ENCODE measurements around the gene TSPAN16. TPM values are rescaled to one million over a fixed set of nuclear protein-coding genes. Genes with fewer than 3 reads are reported as not detected.

The TSPAN16 gene
- total RNA-seq, 1 donor from 2014 or later = not detected

- Histone ChIP-seq H3K27me3 (ENCODE audit: insufficient read depth, low read length) (peaks cover 5% of the 10 kb centered on the region), H3K27ac (ENCODE audit: low read depth, low read length) (no peak overlapping the region), H3K9ac (ENCODE audit: low read length) (no peak overlapping the region), H3K4me2 (ENCODE audit: low read length) (no peak overlapping the region), H3K36me3 (ENCODE audit: insufficient read depth, low read length) (no peaks in the 10 kb centered on the region), H4K20me1 (ENCODE audit: insufficient read depth, low read length) (no peaks in the 10 kb centered on the region), H3K9me3 (ENCODE audit: insufficient read depth, low read depth, low read length) (no peaks in the 10 kb centered on the region), H3K4me3 (ENCODE audit: insufficient read depth, low read depth, low read length) (no peak overlapping the region), H3K4me1 (ENCODE audit: insufficient read depth, low read length) (no peaks in the 10 kb centered on the region), H2AFZ (ENCODE audit: low read depth, low read length) (no peak overlapping the region), H3K79me2 (ENCODE audit: insufficient read depth, low read length) (no peaks in the 10 kb centered on the region)
- DNase-seq (ENCODE audit: low read depth) (no peak), FAIRE-seq (no peak)
- H3K27ac Mint-ChIP-seq (ENCODE audit: unreplicated experiment) = no peak overlapping the region
- H3K36me3 Mint-ChIP-seq (ENCODE audit: low read depth, unreplicated experiment) = no peaks in the 10 kb centered on the region
- peaks cover 2% of the 10 kb centered on the region for H3K9me3 Mint-ChIP-seq (ENCODE audit: unreplicated experiment)
- H3K27me3 Mint-ChIP-seq (ENCODE audit: low read depth, unreplicated experiment) = peaks cover 6% of the 10 kb centered on the region
- no peak overlapping the region for H3K4me3 Mint-ChIP-seq (ENCODE audit: unreplicated experiment)
- no peaks in the 10 kb centered on the region for H3K4me1 Mint-ChIP-seq (ENCODE audit: low read depth, unreplicated experiment)
- TF ChIP-seq CTCF (IDR thresholded peaks at IDR 0.05; ENCODE audit: insufficient read depth, low read depth, low read length) = no peak
- no peak for TF ChIP-seq EZH2 (IDR thresholded peaks at IDR 0.05; ENCODE audit: insufficient read depth, low read length)
Measured at GRCh38 chr19:11278670-11279069, 17.3 kb upstream of the TSPAN16 start.

GRCh38 chr19:11279505-11280236, 16.3 kb upstream of the TSPAN16 start:
- Histone ChIP-seq H3K4me2 (ENCODE audit: low read length) (no peak overlapping the region), H2AFZ (ENCODE audit: low read depth, low read length) (no peak overlapping the region), H3K9ac (ENCODE audit: low read length) (no peak overlapping the region), H3K27me3 (ENCODE audit: insufficient read depth, low read length) (peaks cover 5% of the 10 kb centered on the region), H3K4me3 (ENCODE audit: insufficient read depth, low read depth, low read length) (no peak overlapping the region), H3K4me1 (ENCODE audit: insufficient read depth, low read length) (no peaks in the 10 kb centered on the region), H3K36me3 (ENCODE audit: insufficient read depth, low read length) (no peaks in the 10 kb centered on the region), H3K79me2 (ENCODE audit: insufficient read depth, low read length) (no peaks in the 10 kb centered on the region), H4K20me1 (ENCODE audit: insufficient read depth, low read length) (no peaks in the 10 kb centered on the region), H3K27ac (ENCODE audit: low read depth, low read length) (no peak overlapping the region), H3K9me3 (ENCODE audit: insufficient read depth, low read depth, low read length) (no peaks in the 10 kb centered on the region)
- Mint-ChIP-seq H3K27me3 (ENCODE audit: low read depth, unreplicated experiment) (peaks cover 6% of the 10 kb centered on the region), H3K27ac (ENCODE audit: unreplicated experiment) (no peak overlapping the region), H3K36me3 (ENCODE audit: low read depth, unreplicated experiment) (no peaks in the 10 kb centered on the region), H3K4me3 (ENCODE audit: unreplicated experiment) (no peak overlapping the region), H3K4me1 (ENCODE audit: low read depth, unreplicated experiment) (no peaks in the 10 kb centered on the region), H3K9me3 (ENCODE audit: unreplicated experiment) (peaks cover 2% of the 10 kb centered on the region)
- no peak for TF ChIP-seq CTCF (IDR thresholded peaks at IDR 0.05; ENCODE audit: insufficient read depth, low read depth, low read length)
- TF ChIP-seq EZH2 (IDR thresholded peaks at IDR 0.05; ENCODE audit: insufficient read depth, low read length) = no peak
- FAIRE-seq = no peak
- DNase-seq (ENCODE audit: low read depth) = no peak

GRCh38 chr19:11281356-11282049, 14.5 kb upstream of the TSPAN16 start:
- H3K79me2 ChIP-seq (ENCODE audit: insufficient read depth, low read length) = no peaks in the 10 kb centered on the region
- no peak for DNase-seq (ENCODE audit: low read depth)
- H3K4me3 Mint-ChIP-seq (ENCODE audit: unreplicated experiment) = no peak overlapping the region
- H3K9me3 ChIP-seq (ENCODE audit: insufficient read depth, low read depth, low read length) = no peaks in the 10 kb centered on the region
- H3K27me3 Mint-ChIP-seq (ENCODE audit: low read depth, unreplicated experiment) = peaks cover 6% of the 10 kb centered on the region
- H3K27ac ChIP-seq (ENCODE audit: low read depth, low read length) = no peak overlapping the region
- H3K27me3 ChIP-seq (ENCODE audit: insufficient read depth, low read length) = peaks cover 5% of the 10 kb centered on the region
- no peak for TF ChIP-seq CTCF (IDR thresholded peaks at IDR 0.05; ENCODE audit: insufficient read depth, low read depth, low read length)
- no peak for TF ChIP-seq EZH2 (IDR thresholded peaks at IDR 0.05; ENCODE audit: insufficient read depth, low read length)
- H3K4me1 ChIP-seq (ENCODE audit: insufficient read depth, low read length) = no peaks in the 10 kb centered on the region
- H3K9me3 Mint-ChIP-seq (ENCODE audit: unreplicated experiment) = peaks cover 2% of the 10 kb centered on the region
- H4K20me1 ChIP-seq (ENCODE audit: insufficient read depth, low read length) = no peaks in the 10 kb centered on the region
- no peak for FAIRE-seq
- no peaks in the 10 kb centered on the region for H3K36me3 ChIP-seq (ENCODE audit: insufficient read depth, low read length)
- H3K36me3 Mint-ChIP-seq (ENCODE audit: low read depth, unreplicated experiment) = no peaks in the 10 kb centered on the region
- no peak overlapping the region for H3K4me2 ChIP-seq (ENCODE audit: low read length)
- no peak overlapping the region for H3K4me3 ChIP-seq (ENCODE audit: insufficient read depth, low read depth, low read length)
- H3K9ac ChIP-seq (ENCODE audit: low read length) = no peak overlapping the region
- no peak overlapping the region for H2AFZ ChIP-seq (ENCODE audit: low read depth, low read length)
- no peak overlapping the region for H3K27ac Mint-ChIP-seq (ENCODE audit: unreplicated experiment)
- H3K4me1 Mint-ChIP-seq (ENCODE audit: low read depth, unreplicated experiment) = no peaks in the 10 kb centered on the region
